Retina (tissue), 1 donor: ENCODE measurements around the gene USP30.
A peak's percentile ranks its signal among the peaks of the same experiment; 100 is the strongest.

Experiments used
- DNase-seq: peaks from one replicate; pipeline ENCODE4 v3.0.0-alpha.2; 2016

Gene USP30

GRCh38 chr12:109098183-109098604 lies 45.8 kb downstream of the USP30 start:
- no peak for DNase-seq

- no peak for DNase-seq
These were observed 46.3 kb downstream of the USP30 start for GRCh38 chr12:109098651-109099050.

GRCh38 chr12:109099431-109100020 lies 47.1 kb downstream of the USP30 start:
- no peak for DNase-seq

- DNase-seq, result no peak
These were observed 48.4 kb downstream of the USP30 start for GRCh38 chr12:109100741-109101140.

- no peak for DNase-seq
These were observed 50.1 kb downstream of the USP30 start for GRCh38 chr12:109102491-109102890.

GRCh38 chr12:109105176-109105575 lies 52.8 kb downstream of the USP30 start:
- DNase-seq, result no peak

GRCh38 chr12:109109746-109110350 lies 57.5 kb downstream of the USP30 start:
- DNase-seq, result no peak

- DNase-seq, result peak; percentile 89
These were observed 58.7 kb downstream of the USP30 start for GRCh38 chr12:109110988-109111495.

GRCh38 chr12:109112720-109113465 lies 60.5 kb downstream of the USP30 start:
- DNase-seq, result no peak

- no peak for DNase-seq
These were observed 61.4 kb downstream of the USP30 start for GRCh38 chr12:109113661-109114321.

- DNase-seq, result no peak
These were observed 62.3 kb downstream of the USP30 start for GRCh38 chr12:109114644-109115043.

- no peak for DNase-seq
These were observed 63.0 kb downstream of the USP30 start for GRCh38 chr12:109115404-109115757.

- peak; percentile 40 for DNase-seq
These were observed 63.6 kb downstream of the USP30 start, which contains the start of gene ACACB for GRCh38 chr12:109115758-109116610. TSS of gene ACACB (plus strand) at chr12:109116587. CDS start at chr12:109139406, 22,819 bp downstream.

- DNase-seq, result no peak
These were observed 64.2 kb downstream of the USP30 start for GRCh38 chr12:109116611-109116949.

GRCh38 chr12:109120095-109120494 lies 67.7 kb downstream of the USP30 start:
- DNase-seq, result no peak

GRCh38 chr12:109120557-109120956 lies 68.2 kb downstream of the USP30 start:
- no peak for DNase-seq

GRCh38 chr12:109121346-109121880 lies 69.0 kb downstream of the USP30 start:
- no peak for DNase-seq

- no peak for DNase-seq
These were observed 72.7 kb downstream of the USP30 start for GRCh38 chr12:109124878-109125648.

- DNase-seq, result no peak
These were observed 73.4 kb downstream of the USP30 start for GRCh38 chr12:109125791-109126190.

GRCh38 chr12:109126784-109127183 lies 74.4 kb downstream of the USP30 start:
- no peak for DNase-seq

- DNase-seq, result no peak
These were observed 75.3 kb downstream of the USP30 start for GRCh38 chr12:109127533-109128242.
